IPS DF 6.9 (cell line): ENCODE measurements around the gene LHB.

Source experiments
- DNase-seq: peaks from one replicate; pipeline ENCODE4 v3.0.0-alpha.2; 2013; ENCODE audit warnings: low read depth, low spot score
- H3K27ac ChIP-seq: one replicate; pipeline ENCODE4 v1.5.1; 2013; ENCODE audit warnings: low read length, control low read depth
- H3K27me3 ChIP-seq: 2 replicates; pipeline ENCODE4 v1.6.1; 2013; ENCODE audit warnings: mild to moderate bottlenecking, low read length; ENCODE audit not compliant: control insufficient read depth, insufficient read depth
- H3K36me3 ChIP-seq: 2 replicates; pipeline ENCODE4 v1.6.1; 2013; ENCODE audit warnings: low read length; ENCODE audit not compliant: control insufficient read depth, insufficient read depth
- H3K4me1 ChIP-seq: 2 replicates; pipeline ENCODE4 v1.6.1; 2013; ENCODE audit warnings: low read length; ENCODE audit not compliant: control insufficient read depth, insufficient read depth
- H3K4me3 ChIP-seq: 2 replicates; pipeline ENCODE4 v1.5.1; 2013; ENCODE audit warnings: mild to moderate bottlenecking, low read length
- H3K9me3 ChIP-seq: 2 replicates; pipeline ENCODE4 v1.6.1; 2013; ENCODE audit warnings: low read length, inconsistent platforms; ENCODE audit not compliant: control insufficient read depth, insufficient read depth
- WGBS: extraction: QIAGEN DNeasy Blood & Tissue Kit; methylation state at CpG from one replicate; pipeline ENCODE4 v1.1.7; 2013; ENCODE audit warnings: mixed read lengths, missing lambda C conversion rate; ENCODE audit not compliant: insufficient read length, insufficient coverage; 5-methylcytosine and 5-hydroxymethylcytosine counted together

LHB gene

DNA sequence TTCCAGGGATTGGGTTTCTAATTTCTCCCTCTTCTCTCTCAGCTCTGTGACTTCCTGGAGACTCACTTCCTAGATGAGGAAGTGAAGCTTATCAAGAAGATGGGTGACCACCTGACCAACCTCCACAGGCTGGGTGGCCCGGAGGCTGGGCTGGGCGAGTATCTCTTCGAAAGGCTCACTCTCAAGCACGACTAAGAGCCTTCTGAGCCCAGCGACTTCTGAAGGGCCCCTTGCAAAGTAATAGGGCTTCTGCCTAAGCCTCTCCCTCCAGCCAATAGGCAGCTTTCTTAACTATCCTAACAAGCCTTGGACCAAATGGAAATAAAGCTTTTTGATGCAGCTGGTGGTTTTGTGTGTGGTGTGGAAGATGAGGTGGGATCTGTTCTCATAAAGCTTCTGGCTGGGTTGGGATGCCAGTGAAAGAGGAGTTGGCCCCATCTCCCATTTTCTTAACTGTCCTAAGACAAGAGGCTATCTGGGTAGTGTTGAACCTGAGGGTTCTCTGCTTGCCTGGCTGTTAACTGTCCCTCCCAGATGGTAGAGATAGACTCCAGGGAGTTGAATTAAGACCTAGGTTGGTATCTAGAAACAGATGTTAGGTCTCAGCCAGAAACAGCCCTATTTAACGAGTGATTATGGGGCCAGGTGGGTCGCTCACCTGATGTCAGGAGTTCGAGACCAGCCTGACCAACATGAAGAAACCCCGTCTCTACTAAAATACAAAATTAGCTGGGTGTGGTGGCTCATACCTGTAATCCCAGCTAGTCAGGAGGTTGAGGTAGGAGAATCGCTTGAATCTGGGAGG is 50.1 kb downstream of the LHB start:
- Histone ChIP-seq H3K4me1 (peaks cover 6% of the 10 kb centered on the region; the same call in 1 of the 2 replicates), H3K27ac (no peak overlapping the region), H3K27me3 (no peaks in the 10 kb centered on the region), H3K9me3 (no peaks in the 10 kb centered on the region), H3K36me3 (peaks cover 21% of the 10 kb centered on the region), H3K4me3 (no peak overlapping the region; the same call in 1 of the 2 replicates)
- no peak for DNase-seq
- WGBS = no CpG with 5 or more reads among the region's 10 CpGs
